CD4-positive, CD25-positive, alpha-beta regulatory T cell (primary cell): ENCODE measurements around the gene JARID2. TPM values are rescaled to one million over a fixed set of nuclear protein-coding genes. Genes with fewer than 3 reads are reported as not detected.

Experiments
- ATAC-seq, 2 donors: fragments of 150-1000 bp; cut with Tn5 transposase; one replicate each; pipeline ENCODE4 v1.10.0; 2021; ENCODE audit warnings: low read depth in 2 of 2, moderate number of reproducible peaks in 2 of 2, moderate library complexity in 1 of 2
- DNase-seq, 3 donors: peaks; one replicate each; pipeline versions ENCODE4 v3.0.0 to v3.0.0-alpha.2; 2012 to 2022; ENCODE audit warnings: mixed read lengths in 1 of 3
- H3K27ac ChIP-seq: one replicate; pipeline ENCODE4 v1.7.0; 2013; ENCODE audit warnings: mild to moderate bottlenecking, low read length; ENCODE audit not compliant: insufficient read depth, poor library complexity, severe bottlenecking
- H3K27me3 ChIP-seq: one replicate; pipeline ENCODE4 v1.7.0; 2013; ENCODE audit warnings: low read length; ENCODE audit not compliant: control insufficient read depth, insufficient read depth
- H3K36me3 ChIP-seq: one replicate; pipeline ENCODE4 v1.7.0; 2013; ENCODE audit warnings: mild to moderate bottlenecking, low read length, moderate library complexity; ENCODE audit not compliant: control insufficient read depth, insufficient read depth
- H3K4me1 ChIP-seq: 2 replicates; pipeline ENCODE4 v1.7.0; 2013; ENCODE audit warnings: mild to moderate bottlenecking, low read length; ENCODE audit not compliant: insufficient read depth, control insufficient read depth, poor library complexity, severe bottlenecking
- H3K4me3 ChIP-seq: one replicate; pipeline ENCODE4 v1.7.0; 2013; ENCODE audit warnings: low read depth, mild to moderate bottlenecking, low read length, moderate library complexity
- H3K9me3 ChIP-seq, 2 experiments: 1 replicate in 1 of 2; 2 replicates in 1 of 2; pipeline ENCODE4 v1.7.0; 2013; ENCODE audit warnings: low read length in 2 of 2, mild to moderate bottlenecking in 1 of 2, moderate library complexity in 1 of 2; ENCODE audit not compliant: control insufficient read depth in 2 of 2
- H3K27ac Mint-ChIP-seq, 3 donors: one replicate each; pipeline ENCODE4 v1.8.0; 2020 to 2022; ENCODE audit warnings: mild to moderate bottlenecking in 3 of 3, mixed read lengths in 3 of 3, moderate library complexity in 2 of 3
- H3K27me3 Mint-ChIP-seq: one replicate; pipeline ENCODE4 v1.8.0; 2022; ENCODE audit warnings: mild to moderate bottlenecking, mixed read lengths
- H3K36me3 Mint-ChIP-seq: one replicate; pipeline ENCODE4 v1.8.0; 2020; ENCODE audit warnings: mixed read lengths
- H3K4me1 Mint-ChIP-seq, 4 donors: one replicate each; pipeline ENCODE4 v1.8.0; 2020 to 2022; ENCODE audit warnings: mixed read lengths in 4 of 4, mild to moderate bottlenecking in 1 of 4
- H3K4me3 Mint-ChIP-seq, 4 donors: one replicate each; pipeline ENCODE4 v1.8.0; 2020 to 2022; ENCODE audit warnings: mild to moderate bottlenecking in 4 of 4, mixed read lengths in 4 of 4, moderate library complexity in 3 of 4
- H3K9me3 Mint-ChIP-seq, 7 donors: one replicate each; pipeline ENCODE4 v1.8.0; 2020 to 2022; ENCODE audit warnings: mixed read lengths in 7 of 7, mild to moderate bottlenecking in 3 of 7, moderate library complexity in 2 of 7
- polyA plus RNA-seq, 4 donors: library from polyadenylated mRNA; unstranded; fragments of 300-500 nt; fragmentation: Illumina TruSeq; gene quantifications; one replicate each; pipeline ENCODE4 v1.2.3, GENCODE V29; 2021
- total RNA-seq: library from RNA; stranded (reverse); gene quantifications from one replicate; pipeline ENCODE4 v1.2.3, GENCODE V29; 2022

The JARID2 gene
- total and polyA plus RNA-seq, 5 donors from 2014 or later: 4.1 to 26.1 (median 5.6) TPM

- Histone ChIP-seq H3K9me3 (no peaks in the 10 kb centered on the region), H3K36me3 (peaks cover 73% of the 10 kb centered on the region), H3K27ac (no peak overlapping the region), H3K4me1 (no peaks in the 10 kb centered on the region), H3K27me3 (no peaks in the 10 kb centered on the region), H3K4me3 (no peak overlapping the region)
- Mint-ChIP-seq H3K27ac (peak overlapping the region in 1 of 3 donors; percentile 46), H3K4me1 (peaks cover 0 to 2% (median 0%) of the 10 kb centered on the region in 4 donors), H3K36me3 (peaks cover 35% of the 10 kb centered on the region), H3K27me3 (no peaks in the 10 kb centered on the region), H3K9me3 (no peaks in the 10 kb centered on the region), H3K4me3 (no peak overlapping the region)
- ATAC-seq (no peak), DNase-seq (no peak)
These were observed 261.4 kb downstream of the JARID2 start for GRCh38 chr6:15507221-15507620.

GRCh38 chr6:15507746-15508145 is 261.9 kb downstream of the JARID2 start:
- Histone ChIP-seq H3K27ac (no peak overlapping the region), H3K9me3 (no peaks in the 10 kb centered on the region), H3K4me1 (no peaks in the 10 kb centered on the region), H3K27me3 (no peaks in the 10 kb centered on the region), H3K4me3 (no peak overlapping the region), H3K36me3 (peaks cover 73% of the 10 kb centered on the region)
- peaks cover 41% of the 10 kb centered on the region for H3K36me3 Mint-ChIP-seq
- DNase-seq: no peak
- H3K27me3 Mint-ChIP-seq: no peaks in the 10 kb centered on the region
- ATAC-seq: no peak
- H3K27ac Mint-ChIP-seq: no peak overlapping the region
- H3K9me3 Mint-ChIP-seq: no peaks in the 10 kb centered on the region
- no peak overlapping the region for H3K4me3 Mint-ChIP-seq
- H3K4me1 Mint-ChIP-seq: peaks cover 0 to 2% (median 0%) of the 10 kb centered on the region in 4 donors

GRCh38 chr6:15508441-15508871 is 262.6 kb downstream of the JARID2 start:
- Mint-ChIP-seq H3K9me3 (no peaks in the 10 kb centered on the region), H3K27ac (peak overlapping the region in 1 of 3 donors; percentile 46), H3K4me3 (no peak overlapping the region), H3K36me3 (peaks cover 41% of the 10 kb centered on the region), H3K27me3 (no peaks in the 10 kb centered on the region), H3K4me1 (peaks cover 0 to 2% (median 0%) of the 10 kb centered on the region in 4 donors)
- Histone ChIP-seq H3K36me3 (peaks cover 73% of the 10 kb centered on the region), H3K9me3 (no peaks in the 10 kb centered on the region), H3K4me3 (no peak overlapping the region), H3K27ac (no peak overlapping the region), H3K27me3 (no peaks in the 10 kb centered on the region), H3K4me1 (no peaks in the 10 kb centered on the region)
- ATAC-seq: no peak
- DNase-seq: no peak

- peak overlapping the region in 2 of 3 donors; percentile 46 to 70 for H3K27ac Mint-ChIP-seq
- no peak for ATAC-seq
- no peaks in the 10 kb centered on the region for H3K9me3 Mint-ChIP-seq
- H3K9me3 ChIP-seq: no peaks in the 10 kb centered on the region
- H3K4me3 ChIP-seq: no peak overlapping the region
- H3K27me3 ChIP-seq: no peaks in the 10 kb centered on the region
- no peaks in the 10 kb centered on the region for H3K27me3 Mint-ChIP-seq
- no peaks in the 10 kb centered on the region for H3K4me1 ChIP-seq
- DNase-seq: no peak
- peaks cover 46% of the 10 kb centered on the region for H3K36me3 Mint-ChIP-seq
- H3K4me3 Mint-ChIP-seq: no peak overlapping the region
- peaks cover 0 to 2% (median 0%) of the 10 kb centered on the region in 4 donors for H3K4me1 Mint-ChIP-seq
- H3K27ac ChIP-seq: no peak overlapping the region
- H3K36me3 ChIP-seq: peaks cover 74% of the 10 kb centered on the region
These were observed 263.1 kb downstream of the JARID2 start for GRCh38 chr6:15508931-15509330.

- H3K27me3 ChIP-seq: no peaks in the 10 kb centered on the region
- no peaks in the 10 kb centered on the region for H3K9me3 ChIP-seq
- DNase-seq (no peak), ATAC-seq (no peak)
- H3K4me1 ChIP-seq: no peaks in the 10 kb centered on the region
- Mint-ChIP-seq H3K27me3 (no peaks in the 10 kb centered on the region), H3K36me3 (peaks cover 47% of the 10 kb centered on the region), H3K9me3 (no peaks in the 10 kb centered on the region), H3K4me3 (no peak overlapping the region), H3K4me1 (peaks cover 0 to 2% (median 0%) of the 10 kb centered on the region in 4 donors), H3K27ac (peak overlapping the region in 1 of 3 donors; percentile 70)
- no peak overlapping the region for H3K4me3 ChIP-seq
- no peak overlapping the region for H3K27ac ChIP-seq
- H3K36me3 ChIP-seq: peaks cover 79% of the 10 kb centered on the region
These were observed 263.6 kb downstream of the JARID2 start for GRCh38 chr6:15509335-15509933.

- no peaks in the 10 kb centered on the region for H3K4me1 Mint-ChIP-seq
- Histone ChIP-seq H3K27me3 (no peaks in the 10 kb centered on the region), H3K4me3 (no peak overlapping the region), H3K4me1 (no peaks in the 10 kb centered on the region), H3K36me3 (peaks cover 79% of the 10 kb centered on the region), H3K9me3 (no peaks in the 10 kb centered on the region), H3K27ac (no peak overlapping the region)
- no peaks in the 10 kb centered on the region for H3K27me3 Mint-ChIP-seq
- no peak for DNase-seq
- H3K9me3 Mint-ChIP-seq: no peaks in the 10 kb centered on the region
- H3K4me3 Mint-ChIP-seq: no peak overlapping the region
- H3K36me3 Mint-ChIP-seq: peaks cover 50% of the 10 kb centered on the region
- H3K27ac Mint-ChIP-seq: peak overlapping the region in 1 of 3 donors; percentile 40
- no peak for ATAC-seq
These were observed 264.3 kb downstream of the JARID2 start for GRCh38 chr6:15510121-15510520.

- Mint-ChIP-seq H3K27me3 (no peaks in the 10 kb centered on the region), H3K4me3 (peak overlapping the region in 1 of 4 donors; percentile 19), H3K9me3 (no peaks in the 10 kb centered on the region), H3K36me3 (peaks cover 50% of the 10 kb centered on the region), H3K4me1 (no peaks in the 10 kb centered on the region), H3K27ac (peak overlapping the region; percentile 32 to 67 (median 40))
- H3K4me1 ChIP-seq: no peaks in the 10 kb centered on the region
- H3K27me3 ChIP-seq: no peaks in the 10 kb centered on the region
- peaks cover 73% of the 10 kb centered on the region for H3K36me3 ChIP-seq
- H3K4me3 ChIP-seq: no peak overlapping the region
- H3K27ac ChIP-seq: no peak overlapping the region
- no peak for DNase-seq
- H3K9me3 ChIP-seq: no peaks in the 10 kb centered on the region
- no peak for ATAC-seq
These were observed 264.8 kb downstream of the JARID2 start for GRCh38 chr6:15510536-15511247.
